HEK293 (cell line): ENCODE data around the gene PGA5.

Experiments
- KLF9 ChIP-seq: fragments of 450-650 bp; formaldehyde crosslinking; IDR thresholded peaks from 2 replicates; pipeline ENCODE4 v1.5.1; 2016; ENCODE audit warnings: missing biosample characterization, missing genetic modification characterization, low read depth
- ZIC2 ChIP-seq: fragments of 450-650 bp; formaldehyde crosslinking; IDR thresholded peaks from 2 replicates; pipeline ENCODE4 v1.5.1; 2016; ENCODE audit warnings: missing biosample characterization, missing genetic modification characterization
- ZNF146 ChIP-seq: fragments of 450-650 bp; formaldehyde crosslinking; IDR thresholded peaks from 2 replicates; pipeline ENCODE4 v1.5.1; 2016; ENCODE audit warnings: missing biosample characterization, missing genetic modification characterization

GRCh38 chr11:61256710-61257482, 15.9 kb downstream of the PGA5 start:
- TF ChIP-seq ZIC2 (tag by site-specific recombination) (no peak), KLF9 (tag by site-specific recombination) (no peak), ZNF146 (tag by site-specific recombination) (no peak)
